ENCODE data around the gene EXOC3L1. TPM values are rescaled to one million over a fixed set of nuclear protein-coding genes. Genes with fewer than 3 reads are reported as not detected.

EXOC3L1 gene
- total RNA-seq, 1 donor from 2014 or later: not detected

GRCh38 chr16:67161595-67162058 lies 28.3 kb downstream of the EXOC3L1 start:
- Histone ChIP-seq H3K9me3 (ENCODE audit: low read depth) (no peaks in the 10 kb centered on the region), H3K27me3 (peaks cover 100% of the 10 kb centered on the region), H3K4me3 (no peak overlapping the region), H3F3A (ENCODE audit: low read depth) (peaks cover 20% of the 10 kb centered on the region), H2AFZ (replicated peaks) (no peak overlapping the region), H3K79me2 (ENCODE audit: low read depth) (no peaks in the 10 kb centered on the region), H4K20me1 (ENCODE audit: low read depth) (peaks cover 57% of the 10 kb centered on the region), H3K36me3 (no peaks in the 10 kb centered on the region), H3K27ac (no peak overlapping the region), H3K4me1 (no peaks in the 10 kb centered on the region), H3K9ac (no peak overlapping the region), H3K4me2 (no peak overlapping the region)
- H3K9me3 Mint-ChIP-seq: no peaks in the 10 kb centered on the region
- no peak for TF ChIP-seq EZH2 (IDR thresholded peaks at IDR 0.05)
- H3K36me3 Mint-ChIP-seq: no peaks in the 10 kb centered on the region
- H3K4me1 Mint-ChIP-seq: peaks cover 6% of the 10 kb centered on the region
- no peak overlapping the region for H3K27ac Mint-ChIP-seq
- no peak for DNase-seq (ENCODE audit: low spot score)
- H3K27me3 Mint-ChIP-seq (ENCODE audit: insufficient read depth, low read depth): peaks cover 83% of the 10 kb centered on the region
- peak overlapping the region; percentile 65 for H3K4me3 Mint-ChIP-seq

- Histone ChIP-seq H3F3A (ENCODE audit: low read depth) (peaks cover 23% of the 10 kb centered on the region), H3K4me3 (peak overlapping the region; percentile 56), H3K9ac (no peak overlapping the region), H3K27ac (no peak overlapping the region), H3K36me3 (no peaks in the 10 kb centered on the region), H3K9me3 (ENCODE audit: low read depth) (no peaks in the 10 kb centered on the region), H4K20me1 (ENCODE audit: low read depth) (peaks cover 54% of the 10 kb centered on the region), H2AFZ (replicated peaks) (no peak overlapping the region), H3K4me1 (peaks cover 6% of the 10 kb centered on the region), H3K79me2 (ENCODE audit: low read depth) (no peaks in the 10 kb centered on the region), H3K4me2 (peak overlapping the region; percentile 83), H3K27me3 (peaks cover 100% of the 10 kb centered on the region)
- H3K27me3 Mint-ChIP-seq (ENCODE audit: insufficient read depth, low read depth): peaks cover 78% of the 10 kb centered on the region
- H3K4me3 Mint-ChIP-seq: peak overlapping the region; percentile 81
- peak; percentile 70 for TF ChIP-seq EZH2 (IDR thresholded peaks at IDR 0.05)
- TF ChIP-seq CTCF (IDR thresholded peaks at IDR 0.05): no peak
- H3K27ac Mint-ChIP-seq: no peak overlapping the region
- DNase-seq (ENCODE audit: low spot score): peak; percentile 70
- no peaks in the 10 kb centered on the region for H3K36me3 Mint-ChIP-seq
- H3K4me1 Mint-ChIP-seq: peaks cover 10% of the 10 kb centered on the region
- no peaks in the 10 kb centered on the region for H3K9me3 Mint-ChIP-seq
These were observed 31.0 kb downstream of the EXOC3L1 start for GRCh38 chr16:67158637-67159600.

- Histone ChIP-seq H3K36me3 (no peaks in the 10 kb centered on the region), H3K79me2 (ENCODE audit: low read depth) (no peaks in the 10 kb centered on the region), H3K9me3 (ENCODE audit: low read depth) (no peaks in the 10 kb centered on the region), H3K4me2 (no peak overlapping the region), H4K20me1 (ENCODE audit: low read depth) (peaks cover 52% of the 10 kb centered on the region), H3K4me3 (no peak overlapping the region), H3F3A (ENCODE audit: low read depth) (peaks cover 23% of the 10 kb centered on the region), H3K27ac (no peak overlapping the region), H3K27me3 (peaks cover 100% of the 10 kb centered on the region), H2AFZ (replicated peaks) (no peak overlapping the region), H3K9ac (no peak overlapping the region), H3K4me1 (peaks cover 6% of the 10 kb centered on the region)
- H3K27ac Mint-ChIP-seq: no peak overlapping the region
- no peaks in the 10 kb centered on the region for H3K9me3 Mint-ChIP-seq
- H3K4me3 Mint-ChIP-seq: peak overlapping the region; percentile 81
- no peaks in the 10 kb centered on the region for H3K36me3 Mint-ChIP-seq
- H3K4me1 Mint-ChIP-seq: peaks cover 10% of the 10 kb centered on the region
- TF ChIP-seq EZH2 (IDR thresholded peaks at IDR 0.05) (no peak), EZH2phosphoT487 (IDR thresholded peaks at IDR 0.05) (no peak), CTCF (IDR thresholded peaks at IDR 0.05) (no peak)
- DNase-seq (ENCODE audit: low spot score): no peak
- peaks cover 82% of the 10 kb centered on the region for H3K27me3 Mint-ChIP-seq (ENCODE audit: insufficient read depth, low read depth)
These were observed 31.9 kb downstream of the EXOC3L1 start for GRCh38 chr16:67157892-67158635.

All from neural progenitor cell (in vitro differentiated cells).